Brain pericyte (primary cell): ENCODE measurements around the gene TAF4.

Experiments
- DNase-seq: peaks from one replicate; pipeline ENCODE4 v3.0.0-alpha.2; 2012; ENCODE audit warnings: low read depth, low spot score

The TAF4 gene

DNA sequence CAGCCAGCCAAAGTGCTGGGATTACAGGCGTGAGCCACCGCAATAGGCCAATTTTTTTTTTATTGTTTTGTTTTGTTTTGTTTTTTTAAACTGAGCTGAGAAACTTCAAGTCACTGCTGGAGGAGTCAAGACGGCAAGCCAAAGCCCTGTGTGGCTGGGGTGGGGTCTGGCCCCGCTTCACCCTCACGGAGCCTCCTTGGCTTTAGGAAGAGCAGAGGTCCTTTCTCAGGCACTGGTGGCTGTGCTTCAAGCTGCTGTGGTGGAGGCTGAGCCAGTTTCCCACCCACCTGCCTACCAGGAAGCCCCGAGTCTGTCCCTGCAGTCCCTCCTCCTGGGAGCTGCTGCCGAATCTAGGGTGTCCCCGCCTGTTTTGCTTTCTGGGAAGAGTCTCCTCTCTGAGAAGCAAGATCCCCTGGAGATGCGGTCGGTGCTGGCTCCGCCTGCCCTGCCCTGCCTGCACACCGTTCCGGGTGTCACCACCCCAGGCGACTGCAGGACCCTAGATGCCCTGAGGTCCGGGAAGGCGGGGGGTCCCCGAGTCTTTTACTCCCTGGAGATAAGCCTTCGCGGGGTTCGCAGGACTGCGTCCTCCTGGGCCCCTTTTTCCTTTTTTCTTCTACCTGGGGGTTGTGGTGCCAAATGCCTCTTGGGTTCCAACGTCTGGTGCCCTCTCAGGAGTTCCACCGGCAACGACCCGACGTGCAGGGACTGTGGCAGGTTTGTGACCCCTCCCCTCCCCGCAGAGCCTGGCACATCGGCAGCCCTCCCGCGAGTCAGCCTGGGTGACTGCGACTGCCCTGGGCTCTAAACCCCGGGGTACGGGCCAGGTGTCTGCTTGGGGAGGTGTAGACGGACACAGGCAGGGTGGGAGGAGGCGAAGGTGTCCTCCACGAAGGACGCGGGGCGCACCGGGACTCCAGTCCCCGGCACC is 100.7 kb downstream of the TAF4 start:
- no peak for DNase-seq

DNA sequence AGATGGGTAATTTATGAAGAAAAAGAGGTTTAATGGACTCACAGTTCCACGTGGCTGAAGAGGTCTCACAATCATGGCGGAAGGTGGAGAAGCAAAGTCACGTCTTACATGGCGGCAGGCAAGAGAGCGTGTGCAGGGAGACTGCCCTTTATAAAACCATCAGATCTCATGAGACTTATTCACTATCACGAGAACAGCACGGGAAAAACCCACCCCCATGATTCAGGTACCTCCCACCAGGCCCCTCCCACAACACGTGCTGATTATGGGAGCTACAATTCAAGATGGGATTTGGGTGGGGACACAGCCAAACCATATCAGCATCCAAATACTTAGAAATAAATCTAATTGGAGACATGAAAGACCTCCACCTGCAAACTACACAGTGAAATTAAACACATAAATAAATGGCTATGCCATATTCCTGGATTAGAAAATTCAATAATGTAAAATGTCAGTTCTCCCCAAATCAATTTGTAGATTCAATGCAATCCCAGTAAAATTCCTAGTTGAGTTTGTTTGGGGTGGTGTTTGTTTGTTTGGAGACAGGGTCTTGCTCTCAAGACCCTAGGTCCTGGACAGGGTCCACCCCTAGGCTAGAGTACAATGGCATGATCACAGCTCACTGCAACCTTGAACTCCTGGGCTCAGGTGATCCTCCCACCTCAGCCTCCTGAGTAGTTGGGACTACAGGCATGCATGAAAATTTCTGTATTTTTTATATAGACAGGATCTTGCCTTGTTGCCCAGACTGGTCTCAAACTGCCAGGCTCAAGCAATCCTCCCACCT is 101.6 kb downstream of the TAF4 start:
- no peak for DNase-seq

DNA sequence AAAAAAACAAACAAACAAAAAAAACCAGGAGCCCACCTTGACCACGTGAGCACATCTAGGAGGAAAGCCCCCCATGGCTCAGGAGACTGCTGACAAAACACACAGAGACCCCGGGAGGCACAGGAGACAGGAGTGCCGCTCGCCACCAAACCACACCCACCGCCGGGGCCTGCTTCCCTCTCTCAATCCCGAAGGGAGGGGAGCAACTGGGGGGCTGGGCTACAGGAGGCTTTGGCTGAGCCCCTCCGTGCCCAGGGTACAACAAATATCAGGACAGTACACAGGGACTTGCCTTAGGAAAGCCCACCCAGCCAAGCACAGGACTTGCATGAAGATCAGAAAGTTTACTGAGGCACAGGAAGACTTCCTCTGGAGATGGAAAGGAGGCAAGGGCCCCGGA is 102.5 kb downstream of the TAF4 start:
- no peak for DNase-seq

DNA sequence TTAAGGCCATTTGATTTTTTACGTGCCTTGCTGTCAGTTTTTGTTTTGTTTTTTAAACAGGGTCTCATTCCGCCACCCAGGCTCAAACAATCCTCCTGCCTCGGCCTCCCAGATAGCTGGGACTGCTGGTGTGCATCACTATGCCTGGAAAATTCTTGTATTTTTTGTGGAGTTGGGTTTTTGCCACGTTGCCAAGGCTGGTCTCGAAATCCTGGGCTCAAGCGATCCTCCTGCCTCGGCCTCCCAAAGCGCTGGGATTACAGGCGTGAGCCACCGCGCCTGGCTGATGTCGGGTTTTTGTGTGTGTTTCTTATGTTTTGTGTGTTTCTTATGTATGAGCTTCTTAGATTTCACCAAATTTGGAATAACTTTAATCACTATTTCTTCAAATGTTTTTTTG is 104.8 kb downstream of the TAF4 start:
- no peak for DNase-seq

DNA sequence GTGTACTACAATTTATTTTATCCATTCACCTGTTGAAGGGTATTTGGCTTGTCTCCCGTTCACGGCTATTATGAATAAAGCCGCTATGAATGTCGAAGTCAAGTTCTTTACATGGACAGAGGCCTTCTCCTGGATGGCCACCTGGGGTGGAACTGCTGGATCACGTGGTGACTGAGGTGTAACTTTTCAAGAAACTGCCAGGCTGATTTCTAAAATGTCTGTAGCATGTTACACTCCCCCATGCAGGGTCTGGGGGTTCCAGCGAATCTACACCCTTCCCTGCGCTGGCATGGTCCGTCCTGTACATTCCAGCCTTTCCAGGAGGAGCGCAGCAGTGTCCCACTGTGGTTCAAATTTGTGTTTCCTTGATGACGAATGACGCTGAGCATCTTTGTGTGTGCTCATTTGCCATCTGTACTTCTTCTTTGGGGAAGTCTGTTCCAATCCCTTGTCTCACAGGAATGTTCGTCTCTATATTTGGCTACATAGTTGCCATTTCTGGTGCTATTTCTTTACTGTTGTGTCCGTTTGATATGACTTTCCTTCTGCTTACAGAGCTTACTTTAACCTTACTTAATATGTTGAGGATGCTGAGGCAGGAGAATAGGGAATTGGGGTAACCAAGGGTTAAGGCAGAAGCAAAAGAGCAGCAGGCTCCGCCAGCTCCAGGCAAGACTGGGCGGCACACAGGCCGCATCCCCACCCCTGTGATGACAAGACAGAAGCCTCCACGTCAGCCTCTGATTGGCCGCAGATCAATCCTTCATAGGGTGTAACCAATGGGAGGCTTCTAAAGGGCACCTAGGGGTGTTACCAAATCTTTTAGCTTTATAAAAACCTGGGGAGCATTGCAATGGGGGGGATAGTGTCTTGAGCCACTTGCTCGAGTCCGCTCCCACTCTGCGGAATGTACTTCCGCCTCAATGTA is 106.6 kb downstream of the TAF4 start:
- no peak for DNase-seq

DNA sequence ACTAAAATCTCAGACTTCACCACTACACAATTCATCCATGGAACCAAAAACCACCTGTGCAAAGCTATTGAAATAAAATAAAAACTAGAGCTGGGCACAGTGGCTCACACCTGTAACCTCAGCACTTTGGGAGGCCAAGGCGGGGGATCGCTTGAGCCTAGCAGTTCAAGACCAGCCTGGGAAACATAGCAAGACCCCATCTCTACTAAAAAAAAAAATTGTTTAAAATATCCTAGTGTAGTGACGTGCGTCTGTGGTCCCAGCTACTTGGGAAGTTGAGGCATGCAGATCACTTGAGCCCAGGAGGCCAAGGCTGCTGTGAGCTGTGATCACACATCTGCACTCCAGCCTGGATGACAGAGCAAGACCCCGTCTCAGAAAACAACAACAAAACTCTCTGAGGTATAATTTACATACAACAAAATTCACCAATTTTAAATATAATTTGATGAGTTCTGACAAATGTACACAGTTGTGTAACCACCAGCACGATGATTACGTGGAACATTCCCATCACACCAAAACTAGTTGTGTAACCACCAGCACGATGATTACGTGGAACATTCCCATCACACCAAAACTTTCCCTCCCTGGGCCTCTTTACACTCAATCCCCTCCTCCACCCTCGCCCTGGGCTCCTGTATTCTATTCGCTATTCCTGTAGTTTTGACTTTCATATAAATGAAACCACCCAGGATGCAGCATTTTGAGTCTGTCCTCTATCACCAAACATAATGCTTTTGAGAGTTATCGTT is 107.5 kb downstream of the TAF4 start:
- DNase-seq, result no peak

DNA sequence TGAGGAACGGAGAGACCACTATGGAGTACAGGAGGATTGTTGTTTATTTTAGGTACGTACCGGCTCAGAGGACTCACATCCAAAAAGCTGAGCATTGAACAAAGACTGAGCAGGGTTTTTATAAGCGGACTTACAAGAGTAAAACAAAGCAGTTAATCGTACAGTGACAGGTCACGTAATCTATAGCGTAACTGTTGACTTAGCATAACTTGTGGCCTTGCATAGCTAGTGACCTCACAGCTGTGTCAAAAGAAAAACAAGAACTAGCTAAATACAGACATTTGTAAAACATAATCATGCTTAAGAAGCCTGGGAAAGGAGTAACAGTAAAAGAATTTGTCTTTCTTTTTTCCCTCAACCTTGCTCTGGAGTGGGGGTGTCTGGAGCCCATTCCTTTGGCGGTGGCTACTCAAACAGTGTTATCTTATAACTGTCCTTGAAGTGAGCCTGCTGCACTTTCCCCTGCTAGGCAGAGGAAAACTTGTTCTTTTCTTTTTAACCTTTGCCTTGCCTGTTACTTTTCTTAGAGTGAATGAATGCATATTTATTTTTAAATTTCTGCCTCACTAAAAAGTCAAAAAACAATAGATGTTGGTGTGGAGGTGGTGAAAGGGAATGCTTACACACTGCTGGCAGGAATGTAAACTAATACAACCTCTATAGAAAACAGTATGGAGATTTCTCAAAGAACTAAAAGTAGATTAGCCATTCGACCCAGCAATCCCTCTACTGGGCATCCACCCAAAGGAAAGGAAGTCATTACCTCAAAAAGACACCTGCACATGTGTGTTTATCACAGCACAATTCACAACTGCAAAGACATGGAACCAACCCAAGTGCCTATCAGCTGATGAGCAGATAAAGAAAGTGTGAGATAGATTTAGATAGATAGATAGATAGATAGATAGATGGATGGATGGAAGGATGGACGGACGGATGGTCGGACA is 109.0 kb downstream of the TAF4 start:
- no peak for DNase-seq

DNA sequence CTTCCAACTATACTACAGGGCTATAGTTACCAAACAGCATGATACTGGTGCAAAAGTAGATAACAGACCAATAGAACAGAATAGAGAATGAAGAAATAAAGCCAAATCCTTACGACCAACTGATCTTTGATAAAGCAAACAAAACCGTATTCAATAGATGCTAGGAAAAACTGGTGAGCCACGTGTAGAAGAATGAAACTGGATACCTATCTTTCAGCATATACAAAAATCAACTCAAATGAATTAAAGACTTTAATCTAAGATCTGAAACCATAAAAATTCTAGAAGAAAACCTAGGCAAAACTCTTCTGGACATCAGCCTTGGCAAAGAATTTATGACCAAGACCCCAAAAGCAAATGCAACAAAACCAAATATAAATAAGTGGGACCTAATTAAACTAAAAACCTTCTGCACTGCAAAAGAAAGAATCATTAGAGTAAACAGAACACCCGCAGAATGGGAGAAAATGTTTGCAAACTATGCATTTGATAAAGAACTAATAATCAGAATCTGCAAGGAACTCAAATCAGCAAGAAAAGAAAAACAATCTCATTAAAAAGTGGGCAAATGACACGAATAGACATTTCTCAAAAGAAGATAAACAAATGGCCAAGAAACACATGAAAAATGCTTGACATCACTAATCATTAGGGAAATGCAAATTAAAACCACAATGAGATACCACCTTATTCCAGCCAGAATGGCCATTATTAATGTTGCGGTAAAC is 109.8 kb downstream of the TAF4 start:
- DNase-seq, result no peak

DNA sequence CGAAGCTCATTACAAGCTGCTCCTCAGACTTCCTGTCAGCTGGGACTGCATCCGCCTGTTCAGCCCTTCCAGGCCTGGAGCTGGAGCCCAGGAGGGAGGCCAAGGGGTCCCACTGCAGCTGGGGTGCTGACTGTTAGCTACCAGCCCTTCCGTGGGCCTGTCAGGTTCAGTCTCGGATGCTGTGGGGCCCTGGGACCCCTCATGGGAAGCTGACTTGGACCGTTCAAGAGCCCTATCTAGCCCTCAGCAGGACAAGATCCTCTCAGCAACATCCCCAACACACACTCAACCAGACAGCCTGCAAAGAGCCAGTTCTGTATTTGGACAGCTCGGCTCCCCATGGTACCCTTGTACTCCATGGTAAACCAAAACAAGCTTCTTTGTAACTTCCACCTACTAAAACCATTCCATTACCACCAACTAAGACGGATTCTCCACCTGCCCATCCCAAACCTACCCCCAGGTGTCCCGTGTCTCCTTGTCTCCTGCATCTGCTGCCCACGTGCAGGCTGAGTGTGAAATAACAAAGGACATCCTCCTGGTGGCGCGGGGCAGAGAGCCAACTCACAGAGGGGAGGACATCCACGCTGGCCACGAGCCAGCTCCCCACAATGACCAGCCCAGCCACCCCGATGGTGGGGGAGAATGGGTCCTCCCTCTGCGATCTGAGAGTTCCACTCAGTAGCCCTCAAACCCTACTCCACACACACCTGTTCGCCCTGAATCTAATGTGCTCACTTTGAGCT is 111.2 kb downstream of the TAF4 start:
- no peak for DNase-seq

DNA sequence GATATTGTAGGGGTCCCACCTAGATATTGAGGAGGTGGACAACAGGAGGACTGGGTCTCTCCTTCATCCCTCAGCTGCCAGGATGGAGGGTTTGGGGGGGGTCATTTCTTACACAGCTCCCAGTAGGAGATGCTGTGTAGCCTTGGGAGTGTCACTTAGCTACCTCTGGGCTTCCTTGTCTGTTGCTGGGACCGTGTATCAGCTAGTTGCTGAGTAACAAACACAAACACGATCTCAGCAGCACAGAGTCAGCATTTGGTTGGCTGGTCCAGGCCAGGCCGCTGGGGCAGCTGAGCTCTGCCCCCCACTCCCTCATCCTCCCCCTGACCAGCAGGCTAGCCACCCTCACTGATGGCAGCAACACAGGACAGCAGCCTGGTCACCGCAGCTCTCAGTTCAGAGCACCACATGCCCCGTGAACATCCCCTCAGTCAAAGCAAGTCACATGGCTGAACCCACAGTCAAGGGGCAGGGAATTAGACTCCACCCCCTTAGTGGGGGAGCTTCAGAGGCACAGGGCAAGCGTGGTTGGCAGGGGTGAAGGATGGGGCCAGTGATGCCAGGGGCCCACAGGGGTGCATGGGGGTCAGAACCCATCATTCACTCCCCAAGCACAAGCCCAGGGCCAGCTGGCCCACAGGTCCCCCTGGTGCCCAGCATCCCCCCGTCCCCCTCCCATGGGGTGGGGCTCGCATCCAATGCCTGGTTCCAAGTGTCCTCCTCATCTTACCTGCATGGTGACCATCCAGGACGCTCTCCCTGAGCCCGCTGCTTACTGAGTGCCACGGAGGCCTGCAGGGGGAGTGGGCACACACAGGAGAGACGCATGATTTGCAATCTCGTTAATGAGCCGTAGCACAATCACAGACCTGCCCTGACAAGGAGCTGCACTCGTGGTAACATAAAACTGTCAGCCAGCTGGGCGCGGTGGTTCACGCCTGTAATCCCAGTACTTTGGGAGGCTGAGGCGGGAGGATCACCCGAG is 112.4 kb downstream of the TAF4 start:
- no peak for DNase-seq

DNA sequence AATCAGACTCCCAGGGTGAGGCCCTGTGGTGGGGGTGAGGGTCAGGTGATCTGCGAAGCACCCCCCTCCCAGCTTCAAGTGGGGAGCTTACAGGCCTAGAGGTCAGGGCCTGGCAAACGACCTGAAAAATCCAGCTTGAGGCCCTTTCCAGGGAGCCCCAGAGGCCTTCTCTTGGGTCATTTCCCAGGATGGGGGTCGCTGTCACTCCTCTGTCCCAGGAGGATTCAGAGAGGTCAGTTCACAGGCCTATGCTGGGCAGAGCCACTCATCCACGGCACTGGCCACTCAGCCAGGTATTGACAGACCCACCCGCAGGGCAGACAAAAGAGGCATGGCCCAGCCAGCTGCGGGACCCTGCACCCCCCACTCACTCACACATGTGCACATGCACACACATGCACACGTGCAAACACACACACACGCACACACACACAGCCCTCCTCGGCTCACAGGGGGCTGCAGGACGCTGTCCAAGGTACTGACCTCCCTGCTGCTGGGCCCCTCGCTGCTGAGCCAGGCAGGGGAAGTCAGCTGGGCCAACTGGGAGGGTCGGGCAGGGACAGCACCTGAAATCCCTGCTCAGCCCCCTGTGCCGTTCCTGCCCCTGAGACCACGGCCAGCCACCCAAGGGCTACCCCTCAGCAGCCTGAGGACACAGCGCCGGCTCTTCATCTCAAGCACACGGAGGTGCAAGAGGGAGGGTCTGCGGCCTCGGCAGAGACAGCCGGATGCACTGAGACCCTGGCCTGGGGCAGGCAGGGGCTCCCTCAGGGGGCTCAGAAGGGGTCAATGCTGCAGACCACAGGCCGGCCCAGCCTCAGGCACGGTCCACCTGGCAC is 113.8 kb downstream of the TAF4 start:
- no peak for DNase-seq

DNA sequence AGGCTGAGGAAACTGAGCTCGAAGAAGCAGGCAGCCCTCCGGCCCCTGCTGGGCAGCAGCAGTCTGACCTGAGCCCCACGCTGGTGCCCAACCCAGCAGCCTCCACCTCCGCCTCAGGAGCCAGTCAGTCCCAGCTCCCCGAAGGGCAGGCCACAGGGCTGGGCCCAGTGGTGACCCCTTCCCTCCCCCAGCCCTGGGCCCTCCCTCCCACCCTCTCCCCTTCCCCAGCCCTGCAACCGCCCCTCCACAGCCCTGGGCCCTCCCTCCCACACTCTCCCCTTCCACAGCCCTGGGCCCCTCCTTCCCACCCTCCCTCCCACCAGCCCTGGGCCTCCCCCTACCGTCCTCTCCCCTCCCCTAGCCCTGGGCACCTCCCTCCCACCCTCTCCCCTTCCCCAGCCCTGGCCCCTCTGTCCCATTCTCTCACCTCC is 115.0 kb downstream of the TAF4 start:
- DNase-seq, result no peak

DNA sequence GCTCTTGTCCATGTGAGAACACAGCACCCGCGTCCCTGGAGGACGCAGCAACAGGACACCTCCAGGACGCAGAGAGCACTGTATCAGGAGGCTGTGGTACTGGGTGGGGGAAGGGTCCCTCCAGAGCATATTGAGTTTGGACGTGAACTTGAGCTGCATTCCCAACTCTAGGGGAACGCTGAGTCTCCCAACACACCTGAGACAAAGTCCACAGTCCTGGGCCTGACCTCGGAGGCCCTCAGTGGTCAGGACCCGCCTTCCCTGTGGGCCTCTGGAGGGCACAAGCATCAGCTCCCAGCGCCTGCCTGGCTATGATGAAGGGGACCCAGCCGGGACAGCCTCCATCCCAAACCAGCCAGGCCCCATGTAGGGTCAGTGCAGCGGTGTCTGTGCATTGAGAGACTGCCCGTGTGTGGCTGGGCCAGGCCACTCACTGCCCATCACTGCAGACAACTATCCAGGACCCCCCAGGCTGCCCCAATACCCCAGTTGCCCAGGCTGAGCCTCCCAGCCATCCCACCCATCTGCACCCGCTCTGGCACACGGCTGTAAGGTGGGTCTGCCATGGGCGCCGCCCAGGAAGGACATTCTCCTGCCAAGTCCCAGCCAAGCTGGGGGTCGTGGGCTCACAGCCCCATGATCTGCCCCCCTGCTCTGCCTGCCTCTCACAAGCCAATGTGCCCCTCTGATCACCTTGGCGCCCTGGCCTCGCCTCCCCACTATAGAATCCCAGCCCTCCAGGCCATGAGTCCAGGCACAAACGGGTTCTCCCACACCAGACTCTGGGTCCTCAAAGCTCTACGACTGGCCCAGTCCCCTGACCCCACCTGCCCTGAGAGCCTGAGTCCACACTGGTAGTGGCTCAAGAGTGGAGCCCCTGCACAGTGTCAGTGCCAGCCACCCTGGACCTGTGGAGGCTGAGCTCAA is 115.7 kb downstream of the TAF4 start:
- no peak for DNase-seq

DNA sequence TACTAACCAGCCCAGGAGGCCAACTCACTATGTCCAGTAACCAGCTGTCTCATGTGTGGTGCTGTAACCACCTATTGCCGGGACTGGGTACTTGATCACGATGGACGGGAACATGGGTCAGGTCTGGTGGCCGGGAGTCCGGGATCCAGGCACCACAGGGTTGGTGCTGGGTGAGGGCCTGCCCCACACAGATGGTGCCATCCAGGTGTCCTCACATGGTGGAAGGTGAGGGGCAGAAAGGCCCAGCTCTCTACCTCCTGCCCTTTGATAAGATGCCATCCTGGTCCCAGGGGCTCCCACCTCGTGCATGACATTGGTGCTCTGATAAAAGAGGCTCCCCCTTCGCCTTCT is 116.3 kb downstream of the TAF4 start:
- DNase-seq, result no peak
